Loucy (cell line): ENCODE data around the gene C3orf20.

ENCODE experiments used
- H2AFZ ChIP-seq: fragments of 200-600 bp; sonication (generic); 2 replicates; pipeline ENCODE4 v1.6.0; 2016; ENCODE audit warnings: antibody characterized with exemption, mild to moderate bottlenecking, low read length, moderate library complexity
- H3F3A ChIP-seq: fragments of 200-600 bp; 2 replicates; pipeline ENCODE4 v1.6.0; 2016; ENCODE audit warnings: antibody characterized with exemption, low read depth, mild to moderate bottlenecking
- H3K27me3 ChIP-seq: fragments of 200-600 bp; sonication (generic); 2 replicates; pipeline ENCODE4 v1.6.1; 2014; ENCODE audit warnings: low read length, mild to moderate bottlenecking; ENCODE audit not compliant: insufficient read depth, poor library complexity, severe bottlenecking
- H3K36me3 ChIP-seq: fragments of 200-600 bp; sonication (generic); 2 replicates; pipeline ENCODE4 v1.6.1; 2016; ENCODE audit warnings: low read length; ENCODE audit not compliant: insufficient read depth
- H3K4me1 ChIP-seq: fragments of 200-600 bp; sonication (generic); 2 replicates; pipeline ENCODE4 v1.5.1; 2014; ENCODE audit warnings: low read length, mild to moderate bottlenecking; ENCODE audit not compliant: insufficient read depth, poor library complexity, severe bottlenecking
- H3K4me2 ChIP-seq: fragments of 200-600 bp; sonication (generic); 2 replicates; pipeline ENCODE4 v1.6.0; 2014; ENCODE audit warnings: antibody characterized with exemption, low read length, low read depth, mild to moderate bottlenecking; ENCODE audit not compliant: poor library complexity, severe bottlenecking
- H3K4me3 ChIP-seq: fragments of 200-600 bp; sonication (generic); 2 replicates; pipeline ENCODE4 v1.5.1; 2014; ENCODE audit warnings: low read length, mild to moderate bottlenecking, mixed read lengths; ENCODE audit not compliant: poor library complexity, severe bottlenecking
- H3K79me2 ChIP-seq: fragments of 200-600 bp; sonication (generic); 2 replicates; pipeline ENCODE4 v1.6.1; 2014; ENCODE audit warnings: low read length; ENCODE audit not compliant: insufficient read depth
- H3K9ac ChIP-seq: fragments of 200-600 bp; sonication (generic); 2 replicates; pipeline ENCODE4 v1.6.0; 2014; ENCODE audit warnings: mild to moderate bottlenecking, low read depth, low read length, moderate library complexity; ENCODE audit not compliant: poor library complexity, severe bottlenecking
- H3K9me2 ChIP-seq: fragments of 200-600 bp; sonication (generic); replicated peaks from 2 replicates; pipeline ENCODE4 v1.6.1; 2016; ENCODE audit warnings: low read depth, low read length, mixed read lengths
- H3K9me3 ChIP-seq: fragments of 200-600 bp; sonication (generic); 2 replicates; pipeline ENCODE4 v1.6.1; 2014; ENCODE audit warnings: mild to moderate bottlenecking, antibody characterized with exemption, low read length, low read depth; ENCODE audit not compliant: insufficient read depth
- H4K20me1 ChIP-seq: fragments of 200-600 bp; sonication (generic); 2 replicates; pipeline ENCODE4 v1.6.0; 2014; ENCODE audit warnings: antibody characterized with exemption, low read length, mild to moderate bottlenecking; ENCODE audit not compliant: insufficient read depth, poor library complexity, severe bottlenecking
- CTCF ChIP-seq: fragments of 200-600 bp; sonication (generic); conservative IDR thresholded peaks from 2 replicates; pipeline ENCODE4 v1.5.1; 2014; ENCODE audit warnings: mild to moderate bottlenecking, antibody characterized with exemption, low read length
- EZH2phosphoT487 ChIP-seq: fragments of 200-600 bp; IDR thresholded peaks from 2 replicates; pipeline ENCODE4 v1.6.1; 2018; ENCODE audit warnings: antibody characterized with exemption, mild to moderate bottlenecking, moderate library complexity, borderline replicate concordance

The C3orf20 gene

GRCh38 chr3:14761866-14762265 is 86.9 kb downstream of the C3orf20 start:
- Histone ChIP-seq H3F3A (no peaks in the 10 kb centered on the region), H3K4me3 (no peak overlapping the region), H3K9ac (no peak overlapping the region), H2AFZ (no peak overlapping the region), H3K4me1 (no peaks in the 10 kb centered on the region), H3K79me2 (no peaks in the 10 kb centered on the region), H3K9me2 (no peaks in the 10 kb centered on the region), H3K27me3 (no peaks in the 10 kb centered on the region), H3K36me3 (no peaks in the 10 kb centered on the region), H3K9me3 (no peaks in the 10 kb centered on the region), H3K4me2 (no peak overlapping the region), H4K20me1 (no peaks in the 10 kb centered on the region)
- TF ChIP-seq EZH2phosphoT487 (no peak), CTCF (no peak)

GRCh38 chr3:14762701-14763100 is 87.8 kb downstream of the C3orf20 start:
- Histone ChIP-seq H3K4me3 (no peak overlapping the region), H3K79me2 (no peaks in the 10 kb centered on the region), H3F3A (no peaks in the 10 kb centered on the region), H3K4me2 (no peak overlapping the region), H3K27me3 (no peaks in the 10 kb centered on the region), H3K4me1 (no peaks in the 10 kb centered on the region), H4K20me1 (no peaks in the 10 kb centered on the region), H2AFZ (no peak overlapping the region), H3K9ac (no peak overlapping the region), H3K36me3 (no peaks in the 10 kb centered on the region), H3K9me2 (no peaks in the 10 kb centered on the region), H3K9me3 (no peaks in the 10 kb centered on the region)
- no peak for TF ChIP-seq EZH2phosphoT487
- no peak for TF ChIP-seq CTCF

GRCh38 chr3:14764331-14765059 is 89.6 kb downstream of the C3orf20 start:
- no peaks in the 10 kb centered on the region for H4K20me1 ChIP-seq
- H3K4me3 ChIP-seq, result no peak overlapping the region
- no peaks in the 10 kb centered on the region for H3K27me3 ChIP-seq
- no peak overlapping the region for H3K9ac ChIP-seq
- H3K36me3 ChIP-seq, result no peaks in the 10 kb centered on the region
- no peaks in the 10 kb centered on the region for H3K79me2 ChIP-seq
- H3K9me3 ChIP-seq, result no peaks in the 10 kb centered on the region
- no peak overlapping the region for H2AFZ ChIP-seq
- H3K9me2 ChIP-seq, result no peaks in the 10 kb centered on the region
- H3F3A ChIP-seq, result no peaks in the 10 kb centered on the region
- no peaks in the 10 kb centered on the region for H3K4me1 ChIP-seq
- TF ChIP-seq CTCF (no peak), EZH2phosphoT487 (no peak)
- H3K4me2 ChIP-seq, result no peak overlapping the region
